Small intestine (tissue), 16 donors: ENCODE measurements around the gene OSBP. TPM values are rescaled to one million over a fixed set of nuclear protein-coding genes. Genes with fewer than 3 reads are reported as not detected.
A peak's percentile ranks its signal among the peaks of the same experiment; 100 is the strongest.

ENCODE experiments used
- DNase-seq, 2 donors: peaks; one replicate each; pipeline versions ENCODE4 v3.0.0 to v3.0.0-alpha.2; 2013
- FAIRE-seq: peaks from 2 replicates; lab custom pipeline; 2012; peaks lifted over from hg19 to GRCh38; lab: Jason Lieb, UNC
- H3K27ac ChIP-seq, 3 donors: one replicate each; pipeline ENCODE4 v1.5.1; 2013; ENCODE audit warnings: low read length in 2 of 3, mild to moderate bottlenecking in 2 of 3, control low read depth in 1 of 3, inconsistent platforms in 1 of 3, low read depth in 1 of 3, moderate library complexity in 1 of 3
- H3K27me3 ChIP-seq, 3 donors: one replicate each; pipeline ENCODE4 v1.6.1; 2013; ENCODE audit warnings: low read length in 3 of 3, inconsistent platforms in 1 of 3; ENCODE audit not compliant: control insufficient read depth in 3 of 3, insufficient read depth in 3 of 3
- H3K36me3 ChIP-seq, 3 donors: one replicate each; pipeline ENCODE4 v1.6.1; 2013; ENCODE audit warnings: low read length in 3 of 3, inconsistent platforms in 1 of 3, low read depth in 1 of 3, mild to moderate bottlenecking in 1 of 3, moderate library complexity in 1 of 3; ENCODE audit not compliant: control insufficient read depth in 3 of 3, insufficient read depth in 2 of 3
- H3K4me1 ChIP-seq, 3 donors: one replicate each; pipeline ENCODE4 v1.6.1; 2013; ENCODE audit warnings: low read length in 2 of 3, inconsistent platforms in 1 of 3, low read depth in 1 of 3, mild to moderate bottlenecking in 1 of 3, moderate library complexity in 1 of 3; ENCODE audit not compliant: control insufficient read depth in 3 of 3, insufficient read depth in 2 of 3
- H3K4me3 ChIP-seq, 3 donors: one replicate each; pipeline ENCODE4 v1.5.1; 2013; ENCODE audit warnings: low read length in 3 of 3, control low read depth in 1 of 3, inconsistent platforms in 1 of 3, low read depth in 1 of 3, mild to moderate bottlenecking in 1 of 3, moderate library complexity in 1 of 3
- H3K9me3 ChIP-seq, 2 donors: one replicate each; pipeline ENCODE4 v1.6.1; 2013; ENCODE audit warnings: low read depth in 1 of 2, low read length in 1 of 2; ENCODE audit not compliant: control insufficient read depth in 2 of 2, insufficient read depth in 1 of 2
- WGBS, 3 donors: extraction: QIAGEN DNeasy Blood & Tissue Kit; methylation state at CpG; one replicate each; pipeline ENCODE4 v1.1.7; 2013; 5-methylcytosine and 5-hydroxymethylcytosine counted together
- long read RNA-seq, 10 donors: transcript quantifications; one replicate each; lab custom pipeline, GENCODE V29; 2026
- polyA plus RNA-seq, 4 donors: library from polyadenylated mRNA; stranded (reverse) in 3 of 4; unstranded in 1 of 4; fragments of 200-250 nt in 3 of 4; fragments of 120-200 nt in 1 of 4; gene quantifications; one replicate each; pipeline versions ENCODE4 v1.2.1 to v1.2.3, GENCODE V29; 2013
- donor health status: healthy with polysubstance abuse.
- donor health status: control.
- donor health status: control.
- donor health status: Bipolar disorder and iron deficiency.
- donor health status: healthy.

Gene OSBP
- 10 to 100 TPM; 22.2 to 45.3 (median 26.6) TPM for polyA plus RNA-seq
- long read RNA-seq, donor 1, full-length matches to known transcripts, result 15 of 15 reads
- long read RNA-seq, donor 1, partial matches to known transcripts, result 0 of 15 reads
- long read RNA-seq, donor 1, other reads (novel, unspliced or antisense), result 0 of 15 reads
- long read RNA-seq, donor 2, full-length matches to known transcripts, result 4 of 4 reads
- long read RNA-seq, donor 2, partial matches to known transcripts, result 0 of 4 reads
- long read RNA-seq, donor 2, other reads (novel, unspliced or antisense), result 0 of 4 reads
- long read RNA-seq, donor 3, full-length matches to known transcripts, result 4 of 13 reads
- long read RNA-seq, donor 3, partial matches to known transcripts, result 9 of 13 reads
- long read RNA-seq, donor 3, other reads (novel, unspliced or antisense), result 0 of 13 reads
- long read RNA-seq, donor 4, result 0 reads
- long read RNA-seq, donor 5, full-length matches to known transcripts, result 1 of 1 reads
- long read RNA-seq, donor 5, partial matches to known transcripts, result 0 of 1 reads
- long read RNA-seq, donor 5, other reads (novel, unspliced or antisense), result 0 of 1 reads
- long read RNA-seq, donor 6, full-length matches to known transcripts, result 2 of 2 reads
- long read RNA-seq, donor 6, partial matches to known transcripts, result 0 of 2 reads
- long read RNA-seq, donor 6, other reads (novel, unspliced or antisense), result 0 of 2 reads
- long read RNA-seq, donor 7, result 0 reads
- long read RNA-seq, donor 8, result 0 reads
- long read RNA-seq, donor 9, result 0 reads
- long read RNA-seq, donor 10, full-length matches to known transcripts, result 8 of 8 reads
- long read RNA-seq, donor 10, partial matches to known transcripts, result 0 of 8 reads
- long read RNA-seq, donor 10, other reads (novel, unspliced or antisense), result 0 of 8 reads

- FAIRE-seq, result peak; percentile 95
- Histone ChIP-seq H3K9me3 (no peaks in the 10 kb centered on the region), H3K27ac (peak within 1 kb of the TSS; percentile 97 to 99 (median 97)), H3K36me3 (no peaks in the 10 kb centered on the region), H3K4me3 (peak within 1 kb of the TSS; percentile 88 to 98 (median 96)), H3K4me1 (peaks cover 4 to 31% (median 24%) of the 10 kb centered on the region in 3 donors), H3K27me3 (no peaks in the 10 kb centered on the region)
- DNase-seq, result peak; percentile 100
- 0 to 1% (median 0%) methylated on average over 52 to 55 of the region's 55 CpGs for WGBS, 3 donors
Measured at GRCh38 chr11:59615637-59616395, at the start of gene OSBP. Gene OSBP, minus strand, starts transcription at chr11:59615774. Its CDS starts 110 bp downstream, at chr11:59615664.

- no peak for FAIRE-seq
- 87 to 90% (median 88%) methylated on average over 1 of the region's 1 CpG for WGBS, 3 donors
Measured at GRCh38 chr11:59660621-59661020, 45.0 kb upstream of the OSBP start.

GRCh38 chr11:59659981-59660380 lies 44.4 kb upstream of the OSBP start:
- H3K4me3 ChIP-seq, result no peak overlapping the region
- H3K36me3 ChIP-seq, result peaks cover 23 to 43% (median 31%) of the 10 kb centered on the region in 3 donors
- no peaks in the 10 kb centered on the region for H3K4me1 ChIP-seq
- H3K27ac ChIP-seq, result no peak overlapping the region
- DNase-seq, result no peak
- H3K9me3 ChIP-seq, result no peaks in the 10 kb centered on the region
- WGBS, 3 donors, result 61 to 84% (median 78%) methylated on average over 2 of the region's 2 CpGs
- no peaks in the 10 kb centered on the region for H3K27me3 ChIP-seq
- FAIRE-seq, result no peak

More at GRCh38 chr11:59660621-59661020, 45.0 kb upstream of the OSBP start:
- no peak for DNase-seq
- Histone ChIP-seq H3K4me3 (no peak overlapping the region), H3K27me3 (no peaks in the 10 kb centered on the region), H3K27ac (no peak overlapping the region), H3K9me3 (no peaks in the 10 kb centered on the region), H3K4me1 (no peaks in the 10 kb centered on the region), H3K36me3 (peaks cover 17 to 43% (median 30%) of the 10 kb centered on the region in 3 donors)

- peaks cover 28 to 46% (median 34%) of the 10 kb centered on the region in 3 donors for H3K36me3 ChIP-seq
- 91 to 96% (median 94%) methylated on average over 5 of the region's 5 CpGs for WGBS, 3 donors
- no peak for DNase-seq
Measured at GRCh38 chr11:59658036-59658435, 42.5 kb upstream of the OSBP start.

GRCh38 chr11:59654893-59655292 lies 39.3 kb upstream of the OSBP start:
- H3K27me3 ChIP-seq, result no peaks in the 10 kb centered on the region
- no peaks in the 10 kb centered on the region for H3K9me3 ChIP-seq
- 82 to 88% (median 87%) methylated on average over 4 of the region's 4 CpGs for WGBS, 3 donors
- DNase-seq (no peak), FAIRE-seq (no peak)
- peak overlapping the region in 1 of 3 donors; percentile 23 for H3K4me3 ChIP-seq
- H3K4me1 ChIP-seq, result no peaks in the 10 kb centered on the region
- peaks cover 31 to 52% (median 47%) of the 10 kb centered on the region in 3 donors for H3K36me3 ChIP-seq
- H3K27ac ChIP-seq, result no peak overlapping the region

More at GRCh38 chr11:59658036-59658435, 42.5 kb upstream of the OSBP start:
- Histone ChIP-seq H3K27me3 (no peaks in the 10 kb centered on the region), H3K4me1 (no peaks in the 10 kb centered on the region), H3K4me3 (no peak overlapping the region), H3K27ac (no peak overlapping the region), H3K9me3 (no peaks in the 10 kb centered on the region)
- FAIRE-seq, result no peak

GRCh38 chr11:59647245-59647980 lies 31.8 kb upstream of the OSBP start:
- FAIRE-seq, result no peak
- Histone ChIP-seq H3K4me1 (no peaks in the 10 kb centered on the region), H3K9me3 (no peaks in the 10 kb centered on the region), H3K27me3 (no peaks in the 10 kb centered on the region), H3K27ac (no peak overlapping the region), H3K36me3 (peaks cover 10 to 30% (median 26%) of the 10 kb centered on the region in 3 donors), H3K4me3 (no peak overlapping the region)
- DNase-seq, result no peak
- WGBS, 3 donors, result 91 to 96% (median 95%) methylated on average over 3 of the region's 3 CpGs

- WGBS, 3 donors, result 77 to 84% (median 84%) methylated on average over 3 of the region's 3 CpGs
- peaks cover 7 to 36% (median 13%) of the 10 kb centered on the region in 3 donors for H3K36me3 ChIP-seq
- H3K27me3 ChIP-seq, result no peaks in the 10 kb centered on the region
- H3K9me3 ChIP-seq, result no peaks in the 10 kb centered on the region
- DNase-seq (no peak), FAIRE-seq (no peak)
- H3K27ac ChIP-seq, result no peak overlapping the region
- H3K4me1 ChIP-seq, result no peaks in the 10 kb centered on the region
- H3K4me3 ChIP-seq, result no peak overlapping the region
Measured at GRCh38 chr11:59644528-59644927, 29.0 kb upstream of the OSBP start.
